GM18867 (cell line): ENCODE results near the gene TNFRSF13B.
A peak's percentile ranks its signal among the peaks of the same experiment; 100 is the strongest.
"Not testable (repeated sequence)": the region's sequence is repeated elsewhere in the genome, so short reads cannot be mapped to it uniquely, and the experiment has no call there.

Source experiments
- ATAC-seq: cut with Tn5 transposase; IDR thresholded peaks from one replicate; pipeline ENCODE4 v1.9.1; 2021; ENCODE audit warnings: mild to moderate bottlenecking, moderate library complexity; ENCODE audit not compliant: unreplicated experiment

The TNFRSF13B gene

DNA sequence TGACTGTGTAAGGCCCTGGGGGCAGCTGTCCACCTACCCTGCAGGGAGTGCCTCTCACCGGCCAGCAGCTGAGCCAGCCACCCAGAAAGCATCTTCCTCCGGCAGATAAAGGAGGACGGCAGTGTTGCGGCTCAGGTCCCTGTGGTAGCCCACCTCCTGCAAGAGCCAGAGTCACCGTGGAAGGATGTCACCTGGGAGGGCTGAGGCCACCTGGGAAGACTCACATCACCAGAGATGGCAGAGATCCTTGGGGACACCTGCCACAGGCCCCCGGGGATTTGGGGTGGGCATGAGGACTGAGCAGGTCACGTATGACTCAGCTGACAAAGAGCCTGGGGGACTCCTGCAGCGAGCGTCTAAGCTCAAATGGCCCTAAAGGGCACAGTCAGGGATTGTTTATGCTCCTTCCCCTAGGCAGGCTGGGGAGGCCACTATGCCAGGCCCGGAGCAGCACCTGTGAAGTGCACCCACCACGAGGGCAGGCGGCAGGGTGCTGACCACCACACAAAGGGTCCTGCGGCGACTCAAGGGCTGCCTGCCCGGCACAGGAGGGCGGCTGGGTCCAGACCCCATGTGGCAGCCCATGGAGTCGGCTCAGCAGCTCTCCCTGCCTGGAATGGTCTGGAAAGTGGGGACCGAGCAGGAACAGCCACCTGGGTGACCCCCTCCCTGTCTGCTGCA is 44.1 kb downstream of the TNFRSF13B start:
- no peak for ATAC-seq

DNA sequence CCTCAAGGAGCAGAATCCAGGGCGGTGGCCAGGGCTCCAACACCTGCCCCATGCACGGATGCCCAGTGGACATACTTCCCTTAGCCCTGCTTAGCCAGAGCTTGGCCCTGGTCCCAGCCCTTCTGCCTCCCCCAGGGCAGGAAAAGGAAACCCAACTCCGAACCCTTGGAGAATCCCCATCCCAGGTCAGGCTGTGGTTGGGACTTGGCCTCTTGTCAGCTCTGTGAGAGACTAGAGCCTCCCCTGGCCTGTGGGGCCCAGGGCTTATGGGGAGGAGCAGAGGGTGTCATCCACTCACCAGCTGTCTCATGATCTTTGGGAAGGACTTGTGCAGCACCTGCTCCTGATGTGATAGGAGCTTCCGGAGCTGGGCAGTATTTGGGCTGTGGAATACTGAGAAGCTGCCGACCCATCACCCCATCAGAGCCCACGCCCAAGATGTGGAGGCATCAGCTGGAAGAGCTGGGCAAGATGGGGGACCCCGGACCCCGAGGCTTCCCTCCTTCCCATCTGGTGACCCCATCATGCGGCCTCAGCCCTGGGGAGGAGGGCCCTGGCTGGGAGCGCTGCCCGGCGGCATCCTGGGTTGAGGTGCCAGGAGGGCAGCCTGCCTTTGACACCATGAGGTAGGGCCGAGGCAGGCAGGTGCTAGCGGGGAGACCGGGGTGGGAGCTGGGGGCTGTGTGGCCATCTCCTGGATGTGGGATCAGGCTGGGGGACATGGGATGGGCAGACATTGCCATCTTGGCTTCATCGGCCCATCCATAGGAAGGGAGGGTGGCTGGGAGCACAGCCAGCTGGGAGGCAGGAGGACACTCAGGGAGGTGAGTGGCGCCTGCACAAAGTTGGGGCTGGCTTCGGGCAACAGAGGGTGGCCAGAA is 45.1 kb downstream of the TNFRSF13B start:
- ATAC-seq: no peak

DNA sequence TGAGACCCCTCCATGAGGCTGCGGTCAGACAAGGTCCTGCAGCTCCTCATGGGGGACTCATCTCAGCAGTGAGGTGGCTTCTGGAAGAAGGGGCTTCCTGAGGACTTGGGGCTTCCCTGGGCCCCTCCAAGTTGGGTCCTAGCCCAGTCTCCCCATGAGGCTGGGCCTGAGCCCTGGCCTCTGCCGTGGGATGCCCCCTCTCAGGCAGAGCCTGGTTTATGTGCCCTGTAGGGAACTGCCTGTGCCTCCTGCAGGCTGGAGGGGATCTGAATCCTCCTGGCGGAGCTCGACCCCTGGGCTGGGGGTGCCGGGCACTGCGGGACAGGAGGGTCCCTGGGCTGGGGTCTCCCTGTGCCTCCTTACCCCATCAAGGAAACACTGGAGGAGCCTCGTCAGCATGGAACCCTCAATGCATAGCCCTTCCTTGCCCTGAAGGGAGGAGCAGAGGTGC is 45.8 kb downstream of the TNFRSF13B start:
- ATAC-seq: no peak

DNA sequence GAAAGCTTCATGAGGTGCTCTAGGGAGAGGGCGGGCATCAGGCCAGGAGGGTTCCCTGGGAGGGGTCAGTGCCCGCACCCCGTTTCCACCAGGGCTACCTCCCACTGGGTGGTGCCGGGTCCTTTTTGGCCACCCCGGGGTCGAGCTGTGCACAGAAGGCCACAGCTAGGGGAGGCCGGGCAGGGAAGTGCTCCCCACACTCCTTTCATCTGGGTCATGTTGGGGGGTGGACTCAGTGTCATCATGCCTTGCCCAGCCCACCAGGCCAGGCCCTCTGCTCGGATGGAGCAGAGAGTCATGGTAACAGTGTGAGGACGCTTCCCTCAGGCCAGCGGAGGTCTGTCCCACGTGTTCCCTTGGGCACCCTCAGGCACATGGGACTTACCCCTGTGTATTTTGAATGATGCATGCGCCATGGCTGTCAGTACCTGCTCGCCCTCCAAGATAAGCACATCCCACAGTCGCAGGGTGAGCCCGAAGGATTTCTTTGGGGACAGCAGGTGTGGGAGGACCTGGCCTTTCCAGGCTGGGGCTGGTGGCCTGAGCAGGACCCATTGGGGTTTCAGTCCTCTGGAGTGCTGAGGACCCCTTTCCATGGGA is 46.4 kb downstream of the TNFRSF13B start:
- ATAC-seq: no peak

DNA sequence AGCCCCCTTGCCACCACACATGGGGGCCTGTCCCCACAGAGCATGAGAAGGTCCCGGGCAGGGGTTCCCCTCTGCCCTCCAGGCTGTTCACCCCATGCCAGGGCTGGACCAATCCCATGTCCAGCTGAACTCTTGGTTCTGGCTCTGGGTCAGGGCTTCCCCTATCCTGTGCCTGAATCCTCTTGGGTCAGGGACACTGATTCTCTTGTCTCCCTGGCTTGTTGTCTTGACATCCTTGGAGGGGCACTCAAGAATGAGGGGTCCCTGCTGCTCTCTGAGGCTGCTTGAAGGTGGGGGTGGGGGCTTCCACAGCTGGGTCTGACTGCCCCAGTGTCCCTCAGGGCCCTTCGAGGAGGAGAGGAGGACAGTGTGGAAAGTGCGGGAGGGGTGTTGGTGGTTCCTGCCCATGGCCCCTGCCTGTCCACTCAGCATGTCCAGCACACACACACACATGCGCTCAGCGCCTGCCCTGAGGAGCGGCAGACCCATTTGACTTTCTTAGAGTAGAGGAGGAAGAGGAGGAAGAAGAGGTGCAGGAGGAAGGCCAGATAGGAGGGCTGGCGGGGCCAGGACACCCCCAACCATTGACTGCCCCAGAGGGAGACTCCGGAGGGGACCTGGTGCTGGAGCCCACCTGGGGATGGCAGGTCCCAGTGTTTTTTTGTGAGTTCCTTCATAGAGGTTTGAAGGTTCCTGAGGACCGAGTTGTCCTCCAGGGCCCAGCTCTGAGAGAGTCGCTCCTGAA is 47.0 kb downstream of the TNFRSF13B start:
- ATAC-seq: no peak

DNA sequence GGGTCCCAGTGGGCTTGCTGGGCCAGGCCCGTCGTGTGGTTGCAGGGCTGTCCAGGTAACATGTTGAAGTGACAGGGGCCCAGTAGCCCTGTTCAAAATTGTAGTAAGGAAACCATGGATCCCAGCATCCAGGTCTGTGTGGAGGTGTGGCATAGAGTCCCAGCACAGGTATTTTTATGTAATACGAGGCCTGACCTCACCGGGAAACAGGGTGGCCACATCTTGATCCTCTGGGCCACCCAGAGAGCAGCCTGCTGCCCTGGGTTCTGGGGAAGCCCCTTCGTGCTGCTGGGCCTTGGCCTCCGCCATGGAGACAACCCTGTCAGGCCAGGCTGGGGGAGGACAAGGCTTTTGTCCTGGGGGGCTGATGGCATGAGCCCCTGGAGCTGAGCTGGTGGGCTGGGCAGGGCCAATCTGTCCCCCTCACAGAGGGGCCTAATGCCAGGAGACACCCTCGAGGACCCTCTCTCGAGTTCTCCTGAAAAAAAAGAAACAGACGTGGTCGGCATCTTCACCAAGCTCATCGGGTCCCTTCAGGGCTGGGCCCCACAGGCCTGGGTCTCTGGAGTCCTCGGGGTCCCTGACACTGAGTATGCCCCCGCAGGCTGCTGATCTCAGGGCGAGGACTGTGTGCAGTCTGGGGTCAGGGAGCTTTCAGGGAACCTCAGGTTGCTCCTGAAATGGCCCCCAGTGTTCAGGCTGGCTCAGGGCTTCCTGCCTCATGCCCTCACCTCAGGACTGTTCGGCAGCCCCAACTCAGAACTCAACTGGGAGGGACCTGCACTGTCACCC is 47.8 kb downstream of the TNFRSF13B start:
- no peak for ATAC-seq

DNA sequence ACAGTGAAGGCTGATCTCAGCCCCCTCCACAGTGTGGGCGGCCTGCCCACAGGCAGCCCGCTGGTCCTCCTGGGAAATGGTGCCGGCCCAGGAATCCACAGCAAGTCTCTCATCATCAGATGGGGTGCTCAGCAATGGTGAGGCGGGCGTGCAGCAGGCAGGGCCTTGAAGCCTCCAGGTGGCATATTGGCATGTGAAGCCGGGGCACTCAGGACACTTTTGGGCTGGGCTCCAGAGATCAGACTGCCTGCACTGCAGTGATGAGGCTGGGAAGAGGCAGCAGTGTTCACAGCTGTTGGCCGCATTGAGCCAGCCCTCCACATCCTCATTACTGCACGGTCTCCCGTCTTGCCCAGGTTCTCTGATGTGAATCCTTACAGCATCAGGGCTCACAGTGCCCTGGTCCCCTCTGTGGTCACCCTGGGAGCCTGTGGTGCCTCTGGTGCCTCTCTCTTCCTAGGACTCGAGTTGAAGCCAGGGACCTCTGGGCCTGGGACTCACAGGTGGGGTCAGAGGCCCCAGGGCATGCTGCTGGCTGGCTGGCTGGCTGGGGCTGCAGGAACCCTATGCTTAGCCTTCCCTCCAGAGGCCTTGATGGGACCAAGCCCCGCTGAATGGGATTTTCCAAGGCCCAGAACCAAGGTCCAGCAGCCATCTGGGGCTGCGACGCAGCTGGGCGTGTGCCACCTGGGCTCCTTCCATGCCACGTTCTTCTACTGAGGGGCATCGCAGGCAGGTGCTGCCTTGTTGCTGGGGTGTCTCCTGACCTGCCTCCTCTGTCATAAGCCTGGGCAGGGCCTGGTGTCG is 48.6 kb downstream of the TNFRSF13B start:
- no peak for ATAC-seq

DNA sequence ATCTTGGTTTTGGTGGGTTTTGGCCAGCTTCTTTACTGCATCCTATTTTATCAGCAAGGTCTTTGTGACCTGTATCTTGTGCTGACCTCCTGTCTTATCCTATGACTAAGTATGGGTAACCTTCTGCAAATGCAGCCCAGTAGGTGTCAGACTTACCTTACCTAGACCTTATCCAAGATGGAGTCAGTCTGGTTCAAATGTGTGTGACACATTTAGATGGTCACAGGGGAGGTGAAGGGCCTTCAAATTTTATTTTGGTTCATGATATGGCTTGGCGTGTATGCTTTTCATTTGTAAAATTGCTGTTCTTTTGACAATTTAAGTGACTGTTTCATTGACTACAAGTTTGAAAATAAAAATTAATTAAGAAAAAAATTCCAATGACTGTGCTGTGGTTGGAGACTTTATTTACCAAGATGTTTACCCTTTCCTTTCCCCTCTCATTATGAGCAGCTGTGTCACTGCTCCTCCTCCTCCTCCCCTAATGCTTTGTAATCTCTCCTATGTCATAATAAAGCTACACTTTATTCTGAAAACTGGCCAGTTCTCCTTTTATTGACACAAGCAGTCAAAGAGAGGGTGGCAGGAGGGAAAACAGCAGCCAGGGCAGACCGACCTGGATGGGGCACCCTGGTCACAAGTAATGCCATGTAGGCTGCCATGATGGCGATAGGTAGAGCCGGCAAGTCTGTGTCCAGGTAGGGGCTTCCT is 49.4 kb downstream of the TNFRSF13B start:
- ATAC-seq: no peak

DNA sequence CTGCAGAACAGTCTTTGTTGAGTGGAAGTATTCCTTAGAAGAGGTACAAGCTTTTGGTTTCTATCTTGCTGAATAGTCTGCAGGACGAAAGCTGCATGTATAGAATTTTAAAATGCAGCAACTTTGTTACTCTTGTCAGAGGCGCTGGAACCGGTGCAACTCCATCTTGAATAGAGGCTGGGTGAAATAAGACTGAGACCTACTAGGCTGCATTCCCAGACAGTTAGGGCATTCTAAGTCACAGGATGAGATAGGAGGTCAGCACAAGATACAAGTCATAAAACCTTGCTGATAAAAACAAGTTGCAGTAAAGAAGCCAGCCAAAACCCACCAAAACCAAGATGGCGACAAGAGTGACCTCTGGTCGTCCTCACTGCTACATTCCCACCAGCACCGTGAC is 50.5 kb downstream of the TNFRSF13B start:
- not testable (repeated sequence) for ATAC-seq

DNA sequence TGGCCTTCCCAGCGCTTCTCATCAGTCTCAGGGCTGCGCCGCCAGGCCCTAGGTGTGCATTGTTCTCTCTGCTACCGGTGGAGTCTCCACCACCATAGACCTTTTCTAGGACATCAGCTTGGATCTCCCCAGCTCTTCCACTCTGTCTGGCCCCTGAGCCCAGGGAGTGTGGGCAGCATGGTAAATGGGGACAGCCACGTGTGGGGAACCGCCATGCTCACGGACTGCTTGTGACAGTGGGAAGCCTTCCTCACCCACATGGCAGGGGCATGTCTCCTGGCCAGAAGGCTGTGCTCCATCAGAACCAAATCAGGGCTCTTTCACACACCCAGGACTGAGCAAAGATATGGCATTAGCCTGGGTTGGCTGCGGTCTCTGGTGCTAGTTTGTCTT is 51.3 kb downstream of the TNFRSF13B start:
- no peak for ATAC-seq

DNA sequence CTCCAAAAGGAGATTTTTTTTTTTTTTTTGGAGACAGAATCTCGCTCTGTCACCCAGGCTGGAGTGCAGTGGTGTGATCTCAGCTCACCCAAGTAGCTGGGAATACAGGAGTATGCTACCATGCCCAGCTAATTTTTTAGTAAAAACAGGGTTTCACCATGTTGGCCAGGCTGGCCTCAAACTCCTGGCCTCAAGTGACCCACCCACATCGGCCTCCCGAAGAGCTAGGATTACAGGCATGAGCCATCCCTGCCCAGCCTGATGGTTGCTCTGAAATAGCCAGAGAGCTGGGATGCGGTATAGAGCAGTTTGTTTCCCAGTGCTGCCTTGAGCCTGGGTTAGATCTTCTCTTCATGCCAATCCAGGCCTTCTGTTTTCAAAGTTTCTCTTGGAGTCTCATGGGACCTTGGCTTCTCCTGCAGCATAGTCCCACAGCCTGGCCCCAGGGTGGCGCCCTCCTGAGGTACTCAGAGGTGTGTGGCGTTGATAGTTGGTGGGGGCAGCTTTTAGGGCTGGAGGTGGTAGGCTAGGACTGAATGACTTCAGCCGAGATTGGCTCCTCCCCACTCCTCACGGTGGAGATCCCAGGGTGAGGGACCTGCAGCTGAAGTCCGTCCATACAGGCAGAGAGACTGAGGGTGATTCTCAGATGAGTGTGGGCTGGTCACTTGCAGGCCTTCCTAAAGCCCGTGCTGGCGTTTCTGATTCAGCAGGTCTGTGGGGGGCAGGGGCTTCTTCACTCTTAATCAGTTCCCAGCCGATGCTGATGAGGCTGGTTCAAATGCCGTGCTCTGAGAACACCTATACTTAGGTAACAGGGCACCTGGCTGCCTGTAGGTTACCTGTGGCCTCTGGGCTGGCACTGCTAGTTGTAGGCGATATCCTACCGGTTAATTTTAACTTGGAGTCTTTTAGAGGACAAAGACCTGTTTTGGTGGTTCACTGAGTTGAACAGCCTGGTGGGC is 52.0 kb downstream of the TNFRSF13B start:
- ATAC-seq: no peak

DNA sequence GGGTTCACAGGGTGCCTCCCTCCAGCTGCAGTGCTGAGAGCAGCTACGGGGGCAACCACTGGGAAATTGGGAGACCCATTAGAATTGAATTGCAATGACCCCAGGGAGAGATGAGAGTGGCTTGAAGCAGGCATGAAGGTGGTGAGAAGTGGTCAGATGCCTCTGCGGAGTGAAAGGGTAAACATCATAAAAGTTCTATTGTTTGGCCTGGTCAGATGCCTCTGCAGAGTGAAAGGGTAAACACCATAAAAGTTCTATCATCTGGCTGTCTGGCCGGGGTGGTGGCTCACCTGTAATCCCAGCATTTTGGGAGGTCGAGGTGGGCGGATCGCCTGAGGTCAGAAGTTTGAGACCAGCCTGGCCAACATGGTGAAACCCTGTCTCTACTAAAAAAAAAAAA is 53.5 kb downstream of the TNFRSF13B start:
- ATAC-seq: no peak

DNA sequence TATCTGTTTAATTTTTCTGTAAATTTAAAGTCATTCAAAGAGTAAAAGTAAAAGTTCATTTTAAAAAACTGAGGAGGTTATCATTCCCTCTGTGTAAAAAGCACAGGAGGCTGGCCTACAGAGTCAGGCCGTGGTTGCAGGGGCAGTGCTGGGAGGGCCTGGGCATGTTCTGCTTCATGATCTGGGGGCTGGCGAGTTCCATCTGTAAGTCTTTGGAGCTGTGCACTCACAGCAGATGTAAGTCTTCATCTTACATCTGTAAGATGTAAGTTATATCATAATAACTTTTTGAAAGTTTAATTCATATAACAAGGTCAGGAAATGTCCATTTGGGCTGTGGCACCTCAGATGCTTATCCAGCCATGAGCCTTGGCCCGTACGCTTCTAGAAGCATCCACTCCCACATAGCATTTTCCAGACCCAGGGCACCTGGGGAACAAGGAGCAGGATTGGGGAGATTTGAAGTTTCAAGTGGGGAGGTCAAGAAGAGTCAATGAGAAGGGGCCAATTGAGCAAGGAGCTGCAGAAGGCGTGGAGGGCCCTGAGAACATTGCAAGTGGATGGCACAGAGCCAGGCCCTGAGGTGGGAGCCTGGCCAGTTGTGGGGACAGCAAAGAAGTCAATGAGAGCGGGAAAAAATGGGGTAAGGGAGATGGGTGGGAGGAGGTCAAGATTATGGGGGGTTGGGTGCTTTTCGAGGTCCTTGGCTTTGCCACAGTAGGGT is 54.1 kb downstream of the TNFRSF13B start:
- no peak for ATAC-seq

DNA sequence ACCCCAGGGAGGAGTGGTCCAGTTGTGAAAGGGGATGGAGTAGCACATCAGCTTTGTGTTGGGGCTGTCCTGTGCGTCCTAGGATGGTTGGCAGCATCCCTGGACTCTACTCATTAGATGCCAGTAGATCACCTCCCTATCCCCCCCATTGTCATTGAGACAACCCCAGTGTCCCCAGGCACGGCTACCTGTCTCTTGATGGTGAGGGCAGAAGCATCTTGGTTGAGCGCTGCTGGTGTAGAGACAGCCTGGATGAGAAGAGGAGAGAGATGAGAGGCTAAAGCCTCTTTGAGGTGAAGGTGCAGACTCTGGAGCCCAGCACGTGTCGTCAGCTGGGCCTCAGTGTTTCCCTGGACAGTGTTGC is 55.4 kb downstream of the TNFRSF13B start:
- ATAC-seq: no peak

DNA sequence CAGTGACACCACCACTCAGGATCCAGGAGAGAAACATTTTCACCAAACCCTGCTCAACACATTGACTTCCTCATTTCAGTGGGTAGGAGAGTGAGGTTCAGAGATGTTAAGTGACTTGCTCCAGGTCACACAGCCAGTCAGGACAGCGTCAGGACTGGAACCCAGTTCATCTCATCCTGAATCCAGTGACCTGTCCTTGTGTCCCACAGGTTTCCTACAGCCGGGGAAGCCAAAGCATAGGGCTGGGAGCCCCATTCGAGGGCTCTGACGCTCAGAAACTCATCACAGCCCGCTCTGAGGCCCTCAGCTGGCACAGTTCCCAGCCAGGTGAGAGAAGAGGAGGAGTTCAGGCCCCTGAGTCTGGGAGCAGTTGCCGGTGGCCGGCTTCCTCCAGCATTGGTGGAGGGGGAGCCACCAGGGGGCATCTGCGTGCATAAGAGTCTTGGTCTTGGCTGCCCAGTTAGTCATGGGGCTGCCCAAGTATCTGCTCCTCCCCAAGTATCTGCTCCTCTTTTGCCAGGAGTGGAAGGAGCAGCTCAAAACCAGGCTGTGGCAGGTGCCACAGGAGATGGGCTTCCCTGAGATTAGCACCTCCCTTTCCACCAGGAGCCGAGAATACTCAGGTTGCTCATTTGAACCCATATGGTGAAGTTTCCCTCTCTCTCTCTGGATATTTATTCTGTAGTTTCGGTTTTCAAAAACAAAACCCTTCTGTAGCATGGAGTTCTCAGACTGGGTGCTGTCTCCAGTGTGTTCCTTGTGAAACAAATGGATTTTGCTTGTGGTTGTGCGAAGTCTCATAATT is 56.0 kb downstream of the TNFRSF13B start:
- peak; percentile 58 for ATAC-seq

DNA sequence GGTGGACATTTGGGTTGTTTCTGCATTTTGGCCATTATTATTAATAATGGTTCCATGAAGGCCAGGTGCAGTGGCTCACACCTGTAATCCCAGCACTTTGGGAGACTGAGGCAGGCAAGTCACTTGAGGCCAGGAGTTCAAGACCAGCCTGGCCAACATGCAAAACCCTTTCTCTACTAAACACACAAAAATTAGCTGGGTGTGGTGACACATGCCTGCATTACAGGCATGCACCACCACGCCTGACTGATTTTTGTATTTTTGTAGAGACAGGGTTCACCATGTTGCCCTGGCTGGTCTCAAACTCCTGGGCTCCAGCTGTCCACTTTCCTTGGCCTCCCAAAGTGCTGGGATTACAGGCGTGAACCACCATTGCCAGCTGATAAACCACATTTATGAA is 58.5 kb downstream of the TNFRSF13B start:
- no peak for ATAC-seq
